Ectodermal cell (in vitro differentiated cells): ENCODE measurements around the gene SEC16B.

Source experiments
- H3K27ac ChIP-seq: 2 replicates; pipeline ENCODE4 v1.7.0; 2013; ENCODE audit warnings: mild to moderate bottlenecking, low read depth, low read length; ENCODE audit not compliant: insufficient read depth, poor library complexity, severe bottlenecking
- H3K27me3 ChIP-seq: 2 replicates; pipeline ENCODE4 v1.7.0; 2013; ENCODE audit warnings: mild to moderate bottlenecking, low read length; ENCODE audit not compliant: insufficient read depth, control insufficient read depth, poor library complexity, severe bottlenecking
- H3K36me3 ChIP-seq: one replicate; pipeline ENCODE4 v1.7.0; 2013; ENCODE audit warnings: low read length; ENCODE audit not compliant: control insufficient read depth, insufficient read depth
- H3K4me1 ChIP-seq: one replicate; pipeline ENCODE4 v1.7.0; 2013; ENCODE audit warnings: low read length; ENCODE audit not compliant: control insufficient read depth, insufficient read depth
- H3K4me3 ChIP-seq: 2 replicates; pipeline ENCODE4 v1.7.0; 2013; ENCODE audit warnings: low read depth, low read length, control low read depth; ENCODE audit not compliant: insufficient read depth
- H3K9me3 ChIP-seq: 2 replicates; pipeline ENCODE4 v1.7.0; 2013; ENCODE audit warnings: mild to moderate bottlenecking, low read length, moderate library complexity; ENCODE audit not compliant: control insufficient read depth
- WGBS, 2 experiments: methylation state at CpG; one replicate each; pipeline ENCODE4 v1.1.7; 2013; ENCODE audit warnings: missing lambda C conversion rate in 2 of 2; 5-methylcytosine and 5-hydroxymethylcytosine counted together

Gene SEC16B

GRCh38 chr1:177979272-177979671 lies 9.4 kb upstream of the SEC16B start:
- H3K27me3 ChIP-seq: no peaks in the 10 kb centered on the region
- H3K27ac ChIP-seq: no peak overlapping the region
- H3K4me1 ChIP-seq: peaks cover 8% of the 10 kb centered on the region
- WGBS, 2 experiments: 75 to 92% methylated on average over 1 of the region's 1 CpG
- H3K36me3 ChIP-seq: no peaks in the 10 kb centered on the region
- no peak overlapping the region for H3K4me3 ChIP-seq
- H3K9me3 ChIP-seq: no peaks in the 10 kb centered on the region

- WGBS, 2 experiments: 80 to 86% methylated on average over 1 of the region's 1 CpG
- H3K27ac ChIP-seq: no peak overlapping the region
- H3K4me1 ChIP-seq: peaks cover 5% of the 10 kb centered on the region
- H3K4me3 ChIP-seq: no peak overlapping the region
- H3K27me3 ChIP-seq: no peaks in the 10 kb centered on the region
- no peaks in the 10 kb centered on the region for H3K36me3 ChIP-seq
- no peaks in the 10 kb centered on the region for H3K9me3 ChIP-seq
Observed at GRCh38 chr1:177978530-177978929, 8.7 kb upstream of the SEC16B start.

GRCh38 chr1:177977141-177977540 lies 7.3 kb upstream of the SEC16B start:
- Histone ChIP-seq H3K27ac (no peak overlapping the region), H3K4me1 (peaks cover 5% of the 10 kb centered on the region), H3K27me3 (no peaks in the 10 kb centered on the region), H3K4me3 (no peak overlapping the region), H3K36me3 (no peaks in the 10 kb centered on the region), H3K9me3 (no peaks in the 10 kb centered on the region)
- 91 to 94% methylated on average over 1 of the region's 1 CpG for WGBS, 2 experiments

GRCh38 chr1:177976596-177976995 lies 6.7 kb upstream of the SEC16B start:
- Histone ChIP-seq H3K27me3 (no peaks in the 10 kb centered on the region), H3K36me3 (no peaks in the 10 kb centered on the region), H3K9me3 (no peaks in the 10 kb centered on the region), H3K4me3 (no peak overlapping the region), H3K4me1 (peaks cover 5% of the 10 kb centered on the region), H3K27ac (no peak overlapping the region)

GRCh38 chr1:177975588-177976495 lies 6.0 kb upstream of the SEC16B start:
- Histone ChIP-seq H3K27ac (no peak overlapping the region), H3K4me1 (peaks cover 5% of the 10 kb centered on the region), H3K4me3 (no peak overlapping the region), H3K27me3 (no peaks in the 10 kb centered on the region), H3K36me3 (no peaks in the 10 kb centered on the region), H3K9me3 (no peaks in the 10 kb centered on the region)
- WGBS, 2 experiments: 84% methylated on average over 5 of the region's 5 CpGs

GRCh38 chr1:177973585-177973984 lies 3.7 kb upstream of the SEC16B start:
- 88 to 93% methylated on average over 2 to 3 of the region's 3 CpGs for WGBS, 2 experiments
- H3K27me3 ChIP-seq: no peaks in the 10 kb centered on the region
- peaks cover 5% of the 10 kb centered on the region for H3K4me1 ChIP-seq
- H3K4me3 ChIP-seq: no peak overlapping the region
- H3K9me3 ChIP-seq: no peaks in the 10 kb centered on the region
- no peaks in the 10 kb centered on the region for H3K36me3 ChIP-seq
- no peak overlapping the region for H3K27ac ChIP-seq

- H3K4me1 ChIP-seq: no peaks in the 10 kb centered on the region
- no peaks in the 10 kb centered on the region for H3K27me3 ChIP-seq
- 93 to 96% methylated on average over 5 of the region's 5 CpGs for WGBS, 2 experiments
- no peak overlapping the region for H3K4me3 ChIP-seq
- H3K9me3 ChIP-seq: no peaks in the 10 kb centered on the region
- H3K36me3 ChIP-seq: no peaks in the 10 kb centered on the region
- no peak overlapping the region for H3K27ac ChIP-seq
Observed at GRCh38 chr1:177969109-177969508, 749 bp downstream of the SEC16B start.

- no peak overlapping the region for H3K27ac ChIP-seq
- no peaks in the 10 kb centered on the region for H3K27me3 ChIP-seq
- H3K9me3 ChIP-seq: no peaks in the 10 kb centered on the region
- 80 to 88% methylated on average over 1 of the region's 2 CpGs for WGBS, 2 experiments
- no peaks in the 10 kb centered on the region for H3K4me1 ChIP-seq
- H3K36me3 ChIP-seq: no peaks in the 10 kb centered on the region
- H3K4me3 ChIP-seq: no peak overlapping the region
Observed at GRCh38 chr1:177966199-177966598, 3.7 kb downstream of the SEC16B start.

- Histone ChIP-seq H3K4me3 (no peak overlapping the region), H3K27me3 (no peaks in the 10 kb centered on the region), H3K36me3 (no peaks in the 10 kb centered on the region), H3K27ac (no peak overlapping the region), H3K4me1 (no peaks in the 10 kb centered on the region), H3K9me3 (no peaks in the 10 kb centered on the region)
- 92 to 97% methylated on average over 4 of the region's 4 CpGs for WGBS, 2 experiments
Observed at GRCh38 chr1:177965293-177965692, 4.6 kb downstream of the SEC16B start.

GRCh38 chr1:177964336-177964735 lies 5.5 kb downstream of the SEC16B start:
- Histone ChIP-seq H3K36me3 (no peaks in the 10 kb centered on the region), H3K27ac (no peak overlapping the region), H3K4me1 (no peaks in the 10 kb centered on the region), H3K27me3 (no peaks in the 10 kb centered on the region), H3K4me3 (no peak overlapping the region), H3K9me3 (no peaks in the 10 kb centered on the region)
- 82 to 85% methylated on average over 5 of the region's 5 CpGs for WGBS, 2 experiments
